PFSK-1 (cell line): ENCODE measurements around the gene RPS6KA3.

ENCODE experiments used
- POLR2AphosphoS5 ChIP-seq: IDR thresholded peaks from 2 replicates; pipeline ENCODE4 v1.6.1; 2012; ENCODE audit warnings: low read depth, mild to moderate bottlenecking, control low read depth, low read length, moderate library complexity
- SIN3A ChIP-seq: IDR thresholded peaks from 2 replicates; pipeline ENCODE4 v1.6.1; 2012; ENCODE audit warnings: mild to moderate bottlenecking, low read length, moderate library complexity, borderline replicate concordance; ENCODE audit not compliant: insufficient read depth
- TF ChIP-seq, protein P1 (sequence below), 2 experiments: IDR thresholded peaks; 2 replicates each; pipeline versions ENCODE4 v1.6.1 to v1.8.0; 2011 to 2012; ENCODE audit warnings: low read depth in 2 of 2, low read length in 2 of 2, control low read depth in 1 of 2, inconsistent platforms in 1 of 2, mild to moderate bottlenecking in 1 of 2, moderate library complexity in 1 of 2; ENCODE audit not compliant: insufficient read depth in 1 of 2

DNA sequence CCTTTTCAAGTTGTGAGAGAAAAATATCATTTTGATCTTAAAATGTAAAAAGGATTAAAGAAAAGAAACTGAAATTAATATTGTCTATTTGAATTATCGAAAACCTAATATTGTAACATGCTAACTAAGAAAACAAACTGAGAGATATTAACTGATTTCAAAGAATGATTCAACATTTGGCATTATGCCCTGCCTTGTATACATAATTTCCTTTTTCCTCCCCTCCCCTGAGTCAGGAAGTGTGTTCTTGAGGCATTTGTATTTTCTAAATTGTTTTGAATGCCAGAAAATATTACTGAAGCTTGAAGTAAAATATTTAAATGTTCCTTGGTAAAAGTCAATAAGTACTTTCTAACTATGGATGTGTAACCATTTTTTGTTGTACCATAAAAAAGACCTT is 49.4 kb downstream of the RPS6KA3 start:
- TF ChIP-seq, protein P1, sequence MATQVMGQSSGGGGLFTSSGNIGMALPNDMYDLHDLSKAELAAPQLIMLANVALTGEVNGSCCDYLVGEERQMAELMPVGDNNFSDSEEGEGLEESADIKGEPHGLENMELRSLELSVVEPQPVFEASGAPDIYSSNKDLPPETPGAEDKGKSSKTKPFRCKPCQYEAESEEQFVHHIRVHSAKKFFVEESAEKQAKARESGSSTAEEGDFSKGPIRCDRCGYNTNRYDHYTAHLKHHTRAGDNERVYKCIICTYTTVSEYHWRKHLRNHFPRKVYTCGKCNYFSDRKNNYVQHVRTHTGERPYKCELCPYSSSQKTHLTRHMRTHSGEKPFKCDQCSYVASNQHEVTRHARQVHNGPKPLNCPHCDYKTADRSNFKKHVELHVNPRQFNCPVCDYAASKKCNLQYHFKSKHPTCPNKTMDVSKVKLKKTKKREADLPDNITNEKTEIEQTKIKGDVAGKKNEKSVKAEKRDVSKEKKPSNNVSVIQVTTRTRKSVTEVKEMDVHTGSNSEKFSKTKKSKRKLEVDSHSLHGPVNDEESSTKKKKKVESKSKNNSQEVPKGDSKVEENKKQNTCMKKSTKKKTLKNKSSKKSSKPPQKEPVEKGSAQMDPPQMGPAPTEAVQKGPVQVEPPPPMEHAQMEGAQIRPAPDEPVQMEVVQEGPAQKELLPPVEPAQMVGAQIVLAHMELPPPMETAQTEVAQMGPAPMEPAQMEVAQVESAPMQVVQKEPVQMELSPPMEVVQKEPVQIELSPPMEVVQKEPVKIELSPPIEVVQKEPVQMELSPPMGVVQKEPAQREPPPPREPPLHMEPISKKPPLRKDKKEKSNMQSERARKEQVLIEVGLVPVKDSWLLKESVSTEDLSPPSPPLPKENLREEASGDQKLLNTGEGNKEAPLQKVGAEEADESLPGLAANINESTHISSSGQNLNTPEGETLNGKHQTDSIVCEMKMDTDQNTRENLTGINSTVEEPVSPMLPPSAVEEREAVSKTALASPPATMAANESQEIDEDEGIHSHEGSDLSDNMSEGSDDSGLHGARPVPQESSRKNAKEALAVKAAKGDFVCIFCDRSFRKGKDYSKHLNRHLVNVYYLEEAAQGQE (IDR thresholded peaks at IDR 0.05; ENCODE audit: insufficient read depth in 1 of 2, low read depth in 2 of 2, low read length in 2 of 2): no peak
- TF ChIP-seq POLR2AphosphoS5 (no peak), SIN3A (no peak)
